HFF-Myc (cell line): ENCODE results near the gene CABLES2.

ENCODE experiments used
- DNase-seq: peaks from one replicate; pipeline ENCODE4 v3.0.0-alpha.2; 2011; ENCODE audit warnings: low read depth; ENCODE audit errors: extremely low read depth
- H3K4me3 ChIP-seq: replicated peaks from 2 replicates; pipeline ENCODE4 v1.5.1; 2011; ENCODE audit warnings: low read depth, mild to moderate bottlenecking, control low read depth, low read length
- CTCF ChIP-seq: IDR thresholded peaks from 2 replicates; pipeline ENCODE4 v1.5.1; 2012; ENCODE audit warnings: mild to moderate bottlenecking, low read depth, low read length, control low read depth; ENCODE audit errors: missing control alignments

CABLES2 gene

GRCh38 chr20:62422636-62423325 lies 15.7 kb upstream of the CABLES2 start:
- TF ChIP-seq CTCF: no peak
- H3K4me3 ChIP-seq: no peak overlapping the region
- DNase-seq: no peak

DNA sequence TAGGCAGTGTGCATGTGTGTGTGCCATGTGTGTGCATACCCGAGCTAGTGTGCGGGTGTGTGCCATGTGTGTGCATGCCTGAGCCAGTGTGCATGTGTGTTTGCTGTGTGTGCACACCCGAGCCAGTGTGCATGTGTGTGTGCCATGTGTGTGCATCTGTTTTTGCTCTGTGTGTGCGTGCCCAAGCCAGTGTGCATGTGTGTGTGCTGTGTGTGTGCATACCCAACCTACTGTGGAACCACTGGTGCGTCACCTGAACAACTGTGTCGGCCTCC lies 14.6 kb upstream of the CABLES2 start:
- H3K4me3 ChIP-seq: no peak overlapping the region
- TF ChIP-seq CTCF: no peak
- DNase-seq: no peak

DNA sequence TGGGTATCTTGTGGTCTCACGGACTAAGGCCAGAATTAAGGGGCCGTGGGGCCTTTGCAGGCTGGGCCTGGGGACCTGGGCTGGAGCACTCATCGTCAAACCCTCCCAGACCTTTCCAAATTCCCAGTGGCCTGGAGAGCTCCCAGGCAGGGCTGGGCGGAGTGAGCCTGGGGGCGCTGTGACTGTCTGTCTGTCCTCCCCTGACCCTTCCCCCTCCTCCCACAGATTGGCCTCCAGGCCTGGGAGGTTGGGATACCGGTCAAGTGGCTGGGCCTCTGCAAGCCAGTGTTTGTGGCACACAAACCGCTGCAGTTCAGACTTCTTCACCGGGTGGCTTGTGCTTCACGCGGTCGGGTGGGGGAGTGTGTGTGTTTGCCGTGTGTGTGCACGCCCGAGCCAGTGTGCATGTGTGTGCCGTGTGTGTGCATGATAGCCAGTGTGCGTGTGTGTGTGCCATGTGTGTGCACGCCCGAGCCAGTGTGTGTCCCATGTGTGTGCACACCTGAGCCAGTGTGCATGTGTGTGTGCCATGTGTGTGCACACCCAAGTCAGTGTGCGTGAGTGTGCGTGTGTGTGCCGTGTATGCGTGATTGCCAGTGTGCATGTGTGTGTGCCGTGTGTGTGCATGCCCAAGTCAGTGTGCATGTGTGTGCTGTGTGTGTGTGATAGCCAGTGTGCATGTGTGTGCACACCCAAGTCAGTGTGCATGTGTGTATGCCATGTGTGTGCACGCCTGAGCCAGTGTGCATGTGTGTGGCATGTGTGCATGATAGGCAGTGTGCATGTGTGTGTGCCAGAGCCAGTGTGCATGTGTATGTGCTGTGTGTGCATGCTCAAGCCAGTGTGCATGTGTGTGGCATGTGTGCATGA lies 14.0 kb upstream of the CABLES2 start:
- no peak for DNase-seq
- TF ChIP-seq CTCF: no peak
- no peak overlapping the region for H3K4me3 ChIP-seq

DNA sequence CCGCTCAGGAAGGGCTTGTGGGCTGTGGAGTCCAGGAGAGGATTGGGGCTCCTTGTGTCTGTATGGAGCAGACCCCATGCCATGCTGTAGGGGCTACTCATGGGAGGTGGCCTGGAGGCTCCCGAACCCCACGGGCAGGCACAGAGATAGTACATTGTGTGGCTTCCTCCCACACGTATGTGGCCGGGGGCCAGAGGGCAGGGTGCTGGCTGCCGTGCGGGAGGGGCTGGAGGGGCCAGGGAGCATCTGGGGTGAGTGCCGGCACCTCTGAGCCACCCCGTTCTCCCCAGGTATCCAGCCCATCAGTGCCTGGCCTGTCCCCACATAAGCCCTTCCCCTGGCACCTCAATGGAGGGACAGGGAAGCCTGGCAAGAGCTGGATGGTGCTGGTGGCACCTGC lies 12.7 kb upstream of the CABLES2 start:
- DNase-seq: no peak
- no peak for TF ChIP-seq CTCF
- no peak overlapping the region for H3K4me3 ChIP-seq

DNA sequence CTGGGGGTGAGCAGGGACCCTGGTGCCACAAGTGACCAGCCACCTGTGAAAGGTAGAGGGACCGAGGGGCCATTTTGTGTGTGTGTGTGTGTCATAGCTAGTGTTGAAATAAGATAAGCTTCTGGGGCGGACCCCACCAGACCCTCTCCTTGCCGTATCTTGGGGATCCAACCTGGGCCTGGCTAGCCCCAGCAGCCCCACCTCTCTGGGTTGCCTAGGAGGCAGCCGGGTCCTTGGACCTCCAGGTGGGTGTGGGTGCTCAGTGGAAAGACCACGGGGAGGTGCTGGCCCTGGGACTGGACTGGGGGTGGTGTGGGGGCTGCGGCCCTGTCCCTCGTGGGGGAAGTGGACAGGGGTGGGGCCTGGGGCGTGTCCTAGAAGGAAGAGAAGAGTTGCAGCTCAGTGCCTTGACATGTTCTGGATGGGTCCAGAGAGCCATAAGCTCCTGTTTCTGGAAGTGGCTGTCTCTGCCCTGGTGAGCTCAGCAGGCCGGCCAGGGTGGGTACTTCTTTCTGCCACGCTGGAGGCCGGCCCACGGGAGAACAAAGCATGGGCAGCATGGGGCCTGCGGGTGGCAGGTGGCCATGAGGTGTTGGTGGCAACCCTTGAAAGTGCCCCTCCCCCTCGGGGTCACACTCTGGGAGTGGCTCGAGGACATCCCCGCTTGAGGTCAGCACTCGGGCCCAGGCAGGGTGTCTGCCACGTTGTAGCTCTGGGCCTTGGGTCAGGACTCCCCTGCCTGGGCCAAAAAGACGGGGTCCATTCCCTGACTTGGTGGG lies 11.8 kb upstream of the CABLES2 start:
- H3K4me3 ChIP-seq: no peak overlapping the region
- TF ChIP-seq CTCF: no peak
- DNase-seq: no peak

DNA sequence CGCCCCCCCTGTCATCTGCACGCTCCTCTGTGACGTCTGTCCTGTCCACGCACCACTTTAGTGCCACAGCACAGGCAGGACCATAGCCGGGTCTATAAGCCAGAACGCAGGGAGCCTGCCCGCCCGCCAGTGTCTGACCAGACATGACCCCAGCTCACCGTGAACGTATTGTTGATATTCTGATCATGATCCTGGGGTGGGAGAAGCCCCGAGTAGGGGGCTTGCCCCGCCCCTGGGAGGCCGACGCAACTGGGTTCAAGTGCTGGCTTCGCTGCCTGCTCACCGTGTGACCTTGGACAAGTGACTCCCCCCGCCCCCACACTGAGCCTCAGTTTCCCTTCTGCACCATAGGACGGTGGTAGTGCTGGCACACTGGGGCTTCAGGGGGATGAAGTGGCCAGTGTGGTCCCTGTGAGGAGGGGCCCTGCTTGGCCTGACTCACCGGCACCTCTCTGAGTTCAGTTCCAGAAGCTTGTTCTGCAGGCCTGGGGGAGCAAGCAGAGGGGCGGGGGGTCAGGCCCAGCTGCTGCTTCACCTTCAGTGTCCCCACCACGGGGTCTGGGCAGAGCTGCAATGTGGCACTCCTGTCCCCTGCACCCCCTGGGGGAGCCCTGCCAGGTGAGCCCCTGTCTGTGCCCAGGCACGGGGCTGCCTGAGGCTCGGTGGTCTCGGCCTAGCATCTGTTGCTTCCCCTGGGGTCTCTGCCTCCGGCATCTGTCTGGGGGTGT lies 11.1 kb upstream of the CABLES2 start:
- DNase-seq: no peak
- no peak overlapping the region for H3K4me3 ChIP-seq

More for the DNA sequence above, 11.1 kb upstream of the CABLES2 start:
- TF ChIP-seq CTCF: no peak
